ENCODE measurements around the gene CDR2L.
"Not testable (repeated sequence)": the region's sequence is repeated elsewhere in the genome, so short reads cannot be mapped to it uniquely, and the experiment has no call there.

DNA sequence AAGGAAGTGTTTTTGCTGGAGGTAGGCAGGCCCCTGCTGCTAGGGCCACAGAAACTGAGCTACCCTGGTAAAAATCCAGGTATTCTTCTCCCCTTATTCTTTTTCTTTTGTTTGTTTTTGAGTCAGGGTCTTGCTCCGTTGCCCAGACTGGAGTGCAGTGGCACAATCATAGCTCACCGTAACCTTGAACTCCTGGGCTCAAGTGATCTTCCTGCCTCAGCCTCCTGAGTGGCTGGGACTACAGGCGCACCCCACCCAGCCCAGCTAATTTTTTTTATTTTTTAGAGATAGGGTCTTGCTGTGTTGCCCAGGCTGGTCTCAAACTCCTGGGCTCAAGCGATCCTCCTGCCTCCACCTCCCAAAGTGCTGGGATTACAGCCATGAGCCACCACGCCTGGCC lies 17.9 kb upstream of the CDR2L start:
- TF ChIP-seq, protein P1, sequence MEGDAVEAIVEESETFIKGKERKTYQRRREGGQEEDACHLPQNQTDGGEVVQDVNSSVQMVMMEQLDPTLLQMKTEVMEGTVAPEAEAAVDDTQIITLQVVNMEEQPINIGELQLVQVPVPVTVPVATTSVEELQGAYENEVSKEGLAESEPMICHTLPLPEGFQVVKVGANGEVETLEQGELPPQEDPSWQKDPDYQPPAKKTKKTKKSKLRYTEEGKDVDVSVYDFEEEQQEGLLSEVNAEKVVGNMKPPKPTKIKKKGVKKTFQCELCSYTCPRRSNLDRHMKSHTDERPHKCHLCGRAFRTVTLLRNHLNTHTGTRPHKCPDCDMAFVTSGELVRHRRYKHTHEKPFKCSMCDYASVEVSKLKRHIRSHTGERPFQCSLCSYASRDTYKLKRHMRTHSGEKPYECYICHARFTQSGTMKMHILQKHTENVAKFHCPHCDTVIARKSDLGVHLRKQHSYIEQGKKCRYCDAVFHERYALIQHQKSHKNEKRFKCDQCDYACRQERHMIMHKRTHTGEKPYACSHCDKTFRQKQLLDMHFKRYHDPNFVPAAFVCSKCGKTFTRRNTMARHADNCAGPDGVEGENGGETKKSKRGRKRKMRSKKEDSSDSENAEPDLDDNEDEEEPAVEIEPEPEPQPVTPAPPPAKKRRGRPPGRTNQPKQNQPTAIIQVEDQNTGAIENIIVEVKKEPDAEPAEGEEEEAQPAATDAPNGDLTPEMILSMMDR (IDR thresholded peaks at IDR 0.05; ENCODE audit: low read length) = not testable (repeated sequence)
- TF ChIP-seq EZH2 (IDR thresholded peaks at IDR 0.05; ENCODE audit: borderline replicate concordance, low read length) = not testable (repeated sequence)

Measured in OCI-LY1 (cell line).